Measurements from ENCODE around the gene USP19. TPM values are rescaled to one million over a fixed set of nuclear protein-coding genes. Genes with fewer than 3 reads are reported as not detected.
A peak's percentile ranks its signal among the peaks of the same experiment; 100 is the strongest.

Gene USP19
- polyA plus RNA-seq, 3 donors, result 18.4 to 55.7 (median 24.1) TPM

- Histone ChIP-seq H3K27ac (ENCODE audit: low read depth in 1 of 2, low read length in 2 of 2) (no peak overlapping the region), H4K20me1 (ENCODE audit: insufficient read depth, low read length) (no peaks in the 10 kb centered on the region), H3K4me1 (ENCODE audit: control insufficient read depth in 1 of 2, insufficient read depth in 2 of 2, low read length in 2 of 2) (peaks cover 15 to 20% of the 10 kb centered on the region in 2 donors), H3K27me3 (ENCODE audit: control insufficient read depth in 2 of 2, insufficient read depth in 2 of 2, low read length in 2 of 2) (no peaks in the 10 kb centered on the region), H3K36me3 (replicated peaks in 1 of 2; ENCODE audit: control insufficient read depth in 1 of 2, insufficient read depth in 2 of 2, low read length in 2 of 2) (peaks cover 54 to 72% of the 10 kb centered on the region in 2 donors), H3K4me2 (replicated peaks; ENCODE audit: extremely low read depth, low read length, poor library complexity, severe bottlenecking) (no peak overlapping the region), H3K9ac (ENCODE audit: insufficient read depth, low read length, poor library complexity, severe bottlenecking) (no peak overlapping the region), H3K9me3 (replicated peaks in 1 of 2; ENCODE audit: control insufficient read depth in 1 of 2, insufficient read depth in 1 of 2, low read length in 2 of 2) (no peaks in the 10 kb centered on the region), H3K4me3 (replicated peaks in 1 of 3; ENCODE audit: low read depth in 2 of 3, low read length in 3 of 3) (no peak overlapping the region), H2AFZ (ENCODE audit: insufficient read depth, low read depth, low read length, poor library complexity, severe bottlenecking) (no peak overlapping the region), H3K79me2 (ENCODE audit: insufficient read depth, low read length) (peaks cover 12% of the 10 kb centered on the region)
- H3K27me3 Mint-ChIP-seq (ENCODE audit: low read depth in 3 of 3), result peaks cover 0 to 1% (median under 1%) of the 10 kb centered on the region in 3 donors
- no peak overlapping the region for H3K4me3 Mint-ChIP-seq
- H3K36me3 Mint-ChIP-seq, result peaks cover 58 to 63% of the 10 kb centered on the region in 2 donors
- no peak for DNase-seq
- H3K27ac Mint-ChIP-seq, result peak overlapping the region in 1 of 7 donors; percentile 10
- H3K4me1 Mint-ChIP-seq, result peaks cover 17% of the 10 kb centered on the region
- intact Hi-C loops (cut with micrococcal nuclease), result loop anchor here in 1 of 2 donors (5.0 kb wide), 1 partner anchor 67 kb away; no protein-coding TSS in a partner anchor
- 95% methylated on average over 6 of the region's 13 CpGs for WGBS (ENCODE audit: insufficient coverage)
- no peak for TF ChIP-seq CTCF (IDR thresholded peaks at IDR 0.05)
- H3K9me3 Mint-ChIP-seq, result peaks cover 0 to 3% (median 0%) of the 10 kb centered on the region in 7 donors
These were observed 21.6 kb downstream of the USP19 start for GRCh38 chr3:49098910-49099630.

- Mint-ChIP-seq H3K27me3 (ENCODE audit: low read depth in 3 of 3) (peaks cover 0 to 1% (median 0%) of the 10 kb centered on the region in 3 donors), H3K9me3 (peaks cover 0 to 3% (median 0%) of the 10 kb centered on the region in 7 donors), H3K4me3 (no peak overlapping the region), H3K27ac (peak overlapping the region in 1 of 7 donors; percentile 35), H3K36me3 (peaks cover 57 to 63% of the 10 kb centered on the region in 2 donors), H3K4me1 (peaks cover 11% of the 10 kb centered on the region)
- no peak for DNase-seq
- H3K4me3 ChIP-seq (replicated peaks in 1 of 3; ENCODE audit: low read depth in 2 of 3, low read length in 3 of 3), result no peak overlapping the region
- no peak for TF ChIP-seq CTCF (IDR thresholded peaks at IDR 0.05)
- H4K20me1 ChIP-seq (ENCODE audit: insufficient read depth, low read length), result no peaks in the 10 kb centered on the region
- no peak overlapping the region for H3K27ac ChIP-seq (ENCODE audit: low read depth in 1 of 2, low read length in 2 of 2)
- intact Hi-C loops (cut with micrococcal nuclease), result loop anchor here in 1 of 2 donors (5.0 kb wide), 1 partner anchor 66 kb away; no protein-coding TSS in a partner anchor
- no peak overlapping the region for H3K4me2 ChIP-seq (replicated peaks; ENCODE audit: extremely low read depth, low read length, poor library complexity, severe bottlenecking)
- peaks cover 54 to 72% of the 10 kb centered on the region in 2 donors for H3K36me3 ChIP-seq (replicated peaks in 1 of 2; ENCODE audit: control insufficient read depth in 1 of 2, insufficient read depth in 2 of 2, low read length in 2 of 2)
- 89% methylated on average over 2 of the region's 5 CpGs for WGBS (ENCODE audit: insufficient coverage)
- H3K27me3 ChIP-seq (ENCODE audit: control insufficient read depth in 2 of 2, insufficient read depth in 2 of 2, low read length in 2 of 2), result no peaks in the 10 kb centered on the region
- peaks cover 6% of the 10 kb centered on the region for H3K79me2 ChIP-seq (ENCODE audit: insufficient read depth, low read length)
- H3K9ac ChIP-seq (ENCODE audit: insufficient read depth, low read length, poor library complexity, severe bottlenecking), result no peak overlapping the region
- no peak overlapping the region for H2AFZ ChIP-seq (ENCODE audit: insufficient read depth, low read depth, low read length, poor library complexity, severe bottlenecking)
- no peaks in the 10 kb centered on the region for H3K9me3 ChIP-seq (replicated peaks in 1 of 2; ENCODE audit: control insufficient read depth in 1 of 2, insufficient read depth in 1 of 2, low read length in 2 of 2)
- peaks cover 9 to 13% of the 10 kb centered on the region in 2 donors for H3K4me1 ChIP-seq (ENCODE audit: control insufficient read depth in 1 of 2, insufficient read depth in 2 of 2, low read length in 2 of 2)
These were observed 22.2 kb downstream of the USP19 start for GRCh38 chr3:49098429-49098828.
